Thyroid gland (tissue), 4 donors: Measurements from ENCODE around the gene IGLON5. TPM values are rescaled to one million over a fixed set of nuclear protein-coding genes. Genes with fewer than 3 reads are reported as not detected.

Source experiments
- DNase-seq, 2 donors: peaks; one replicate each; pipeline ENCODE4 v3.0.0-alpha.2; 2019
- H3K27ac ChIP-seq, 3 donors: fragments of 200-600 bp; sonication (generic); 1 replicate in 2 of 3; 2 replicates in 1 of 3; pipeline ENCODE4 v1.5.1; 2016 to 2019; ENCODE audit warnings: mild to moderate bottlenecking in 1 of 3, moderate library complexity in 1 of 3
- H3K27me3 ChIP-seq: fragments of 200-600 bp; sonication (generic); one replicate; pipeline ENCODE4 v1.5.1; 2019
- H3K36me3 ChIP-seq, 2 donors: fragments of 200-600 bp; sonication (generic); one replicate each; pipeline ENCODE4 v1.5.1; 2016 to 2019
- H3K4me1 ChIP-seq, 2 donors: fragments of 200-600 bp; sonication (generic); one replicate each; pipeline ENCODE4 v1.5.1; 2017 to 2019
- H3K4me3 ChIP-seq, 3 donors: fragments of 200-600 bp; sonication (generic); replicated peaks in 1 of 3; 1 replicate in 2 of 3; 2 replicates in 1 of 3; pipeline ENCODE4 v1.5.1; 2016; ENCODE audit warnings: mild to moderate bottlenecking in 1 of 3
- H3K9me3 ChIP-seq: fragments of 200-600 bp; sonication (generic); one replicate; pipeline ENCODE4 v1.5.1; 2017
- CTCF ChIP-seq, 6 experiments: fragments of 200-600 bp in 3 of 6; fragments of 450-650 bp in 3 of 6; sonication (generic) in 3 of 6; IDR thresholded peaks; one replicate each; pipeline ENCODE4 v1.5.1; 2016 to 2019; ENCODE audit warnings: antibody characterized with exemption in 6 of 6, mild to moderate bottlenecking in 2 of 6, inconsistent platforms in 1 of 6, moderate library complexity in 1 of 6
- POLR2A ChIP-seq, 2 donors: fragments of 450-650 bp; IDR thresholded peaks; one replicate each; pipeline ENCODE4 v1.6.1; 2017; ENCODE audit warnings: antibody characterized with exemption in 2 of 2, mild to moderate bottlenecking in 2 of 2, moderate library complexity in 1 of 2
- WGBS, 2 donors: methylation state at CpG; one replicate each; pipeline ENCODE4 v1.1.5; 2017; 5-methylcytosine and 5-hydroxymethylcytosine counted together
- intact Hi-C: fragments of 100-400 bp; cut with DNase I; formaldehyde crosslinking; loops from one replicate; pipeline ENCODE4 v1.15.1; 2023
- total RNA-seq, 4 donors: library from RNA; depleted of rRNA; stranded (reverse); fragments of >200 nt; gene quantifications; one replicate each; pipeline ENCODE4 v1.2.3, GENCODE V29; 2016

IGLON5 gene
- total RNA-seq, 4 donors from 2014 or later: 0.54 TPM; not detected in 3

DNA sequence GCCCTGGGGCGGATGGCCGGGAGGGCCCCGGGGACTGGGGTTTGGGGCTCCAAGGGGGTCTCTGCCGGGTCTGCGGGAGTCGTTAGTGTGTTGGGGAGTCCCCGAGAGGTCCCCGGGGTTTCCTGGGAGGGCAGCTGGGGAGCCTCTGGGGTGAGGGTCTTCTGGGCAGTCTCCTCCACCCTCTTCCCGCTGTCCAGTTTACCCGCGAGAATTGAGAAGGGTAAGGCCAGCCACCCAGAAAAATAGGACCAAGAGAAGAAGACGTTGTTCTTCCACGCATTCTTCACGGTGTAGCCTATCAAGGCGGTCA lies 55.8 kb downstream of the IGLON5 start:
- peak in 1 of 2 donors; percentile 5 for DNase-seq
- H3K4me3 ChIP-seq: peak overlapping the region; percentile 9 to 87 (median 65)
- TF ChIP-seq CTCF (IDR thresholded peaks at IDR 0.05): no peak
- peak; percentile 74 to 88 for TF ChIP-seq POLR2A (IDR thresholded peaks at IDR 0.05)
- H3K9me3 ChIP-seq: no peaks in the 10 kb centered on the region
- peak overlapping the region; percentile 58 to 90 (median 88) for H3K27ac ChIP-seq
- peaks cover 14 to 23% of the 10 kb centered on the region in 2 donors for H3K4me1 ChIP-seq
- 0% methylated on average over 14 of the region's 15 CpGs; no CpG with 5 or more reads in 1 of the 2 donors for WGBS, 2 donors
- no peaks in the 10 kb centered on the region for H3K27me3 ChIP-seq
- intact Hi-C loops: no loop called here
- no peaks in the 10 kb centered on the region for H3K36me3 ChIP-seq

DNA sequence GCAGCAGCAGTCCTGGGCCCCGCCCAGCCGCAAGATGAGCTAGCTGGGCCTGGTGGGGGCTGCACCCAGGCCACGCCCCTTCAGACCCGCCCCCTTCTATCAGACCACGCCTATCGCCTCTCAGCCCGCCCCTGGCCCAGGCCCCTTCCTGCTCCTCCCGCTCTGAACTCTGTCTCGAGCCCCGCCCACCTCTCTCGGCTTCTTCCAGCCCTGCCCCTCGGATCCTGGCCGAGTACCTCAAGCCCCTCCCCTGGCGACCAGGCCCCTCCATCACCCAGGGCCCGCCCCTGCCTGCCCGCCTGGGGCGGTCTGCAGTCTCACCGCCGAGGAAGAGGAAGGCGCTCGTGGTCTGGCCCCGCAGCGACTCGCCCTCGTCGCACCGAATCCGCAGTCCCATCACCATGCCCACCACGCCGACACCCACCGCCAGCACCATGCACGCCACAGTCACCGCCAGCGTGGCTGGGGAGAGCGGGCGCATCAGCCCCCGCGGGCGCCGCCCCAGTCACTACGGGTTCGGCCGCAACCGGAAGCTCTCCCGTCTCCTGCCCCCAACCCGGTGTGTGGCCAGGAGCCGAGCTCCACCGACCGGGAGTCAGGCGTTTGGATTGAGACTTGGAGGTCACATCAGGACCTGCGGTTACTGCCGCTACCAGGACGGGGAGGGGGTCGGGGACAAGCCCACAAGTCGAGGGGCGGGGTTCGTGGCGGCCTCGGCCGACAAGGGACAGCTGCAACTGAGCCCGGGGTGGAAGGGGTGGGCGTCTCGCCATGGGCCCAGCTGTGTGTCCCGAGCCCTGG lies 56.3 kb downstream of the IGLON5 start:
- TF ChIP-seq POLR2A (IDR thresholded peaks at IDR 0.05) (peak in 1 of 2 donors; percentile 74), CTCF (IDR thresholded peaks at IDR 0.05) (no peak)
- Histone ChIP-seq H3K4me1 (peaks cover 14 to 18% of the 10 kb centered on the region in 2 donors), H3K27ac (peak overlapping the region; percentile 44 to 90 (median 88)), H3K27me3 (no peaks in the 10 kb centered on the region), H3K9me3 (no peaks in the 10 kb centered on the region), H3K36me3 (no peaks in the 10 kb centered on the region), H3K4me3 (peak overlapping the region; percentile 65 to 87 (median 75))
- WGBS, 2 donors: 1 to 2% methylated on average over 10 to 17 of the region's 64 CpGs
- intact Hi-C loops: no loop called here
- peak; percentile 99 for DNase-seq

GRCh38 chr19:51368366-51369282 lies 57.2 kb downstream of the IGLON5 start, which contains the start of gene CLDND2:
Gene CLDND2, minus strand, starts transcription at chr19:51369003. Its CDS starts 426 bp downstream, at chr19:51368577.
- no peaks in the 10 kb centered on the region for H3K27me3 ChIP-seq
- intact Hi-C loops: no loop called here
- 83 to 88% methylated on average over 15 to 16 of the region's 23 CpGs for WGBS, 2 donors
- TF ChIP-seq CTCF (IDR thresholded peaks at IDR 0.05) (no peak), POLR2A (IDR thresholded peaks at IDR 0.05) (no peak)
- H3K36me3 ChIP-seq: no peaks in the 10 kb centered on the region
- no peak for DNase-seq
- H3K4me3 ChIP-seq: peak within 1 kb of the TSS; percentile 65 to 87 (median 75)
- H3K27ac ChIP-seq: peak within 1 kb of the TSS in 2 of 3 donors; percentile 44 to 70
- peaks cover 14% of the 10 kb centered on the region in 2 donors for H3K4me1 ChIP-seq
- no peaks in the 10 kb centered on the region for H3K9me3 ChIP-seq

- DNase-seq: no peak
- H3K27me3 ChIP-seq: no peaks in the 10 kb centered on the region
- intact Hi-C loops: no loop called here
- TF ChIP-seq POLR2A (IDR thresholded peaks at IDR 0.05) (no peak), CTCF (IDR thresholded peaks at IDR 0.05) (no peak)
- H3K4me3 ChIP-seq: no peak overlapping the region
- H3K4me1 ChIP-seq: peaks cover 8 to 10% of the 10 kb centered on the region in 2 donors
- no peaks in the 10 kb centered on the region for H3K36me3 ChIP-seq
- no peaks in the 10 kb centered on the region for H3K9me3 ChIP-seq
- 80 to 85% methylated on average over 4 of the region's 4 CpGs for WGBS, 2 donors
- no peak overlapping the region for H3K27ac ChIP-seq
Observed at GRCh38 chr19:51370230-51370629, 58.8 kb downstream of the IGLON5 start.
